NCI-H526 treated with DMSO at 0.1 percent for 48 hours (cell line): ENCODE results near the gene CWH43.
"Not testable (repeated sequence)": the region's sequence is repeated elsewhere in the genome, so short reads cannot be mapped to it uniquely, and the experiment has no call there.

ENCODE experiments used
- DNase-seq: peaks from one replicate; lab custom pipeline; 2025; lab: John Stamatoyannopoulos, UW

Gene CWH43

DNA sequence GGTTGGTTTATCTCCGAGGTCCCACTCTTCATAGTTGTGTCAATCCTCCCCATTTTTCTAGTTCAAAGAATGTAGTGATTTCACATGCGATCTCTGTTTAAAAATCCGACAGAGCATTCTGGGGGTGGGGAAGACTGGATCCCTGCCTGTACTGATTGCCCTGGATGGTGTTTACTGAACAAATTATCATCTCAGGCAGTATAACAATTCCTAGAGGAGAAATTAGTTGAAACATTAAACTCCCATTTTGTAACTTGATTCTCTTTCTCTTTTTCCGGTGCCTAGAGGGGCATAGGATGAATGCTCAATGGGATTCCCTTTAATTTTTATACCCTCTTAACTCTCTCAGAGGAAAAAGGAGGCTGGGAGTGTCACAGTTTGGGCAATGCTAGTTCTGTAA lies 10.0 kb upstream of the CWH43 start:
- DNase-seq, result no peak

DNA sequence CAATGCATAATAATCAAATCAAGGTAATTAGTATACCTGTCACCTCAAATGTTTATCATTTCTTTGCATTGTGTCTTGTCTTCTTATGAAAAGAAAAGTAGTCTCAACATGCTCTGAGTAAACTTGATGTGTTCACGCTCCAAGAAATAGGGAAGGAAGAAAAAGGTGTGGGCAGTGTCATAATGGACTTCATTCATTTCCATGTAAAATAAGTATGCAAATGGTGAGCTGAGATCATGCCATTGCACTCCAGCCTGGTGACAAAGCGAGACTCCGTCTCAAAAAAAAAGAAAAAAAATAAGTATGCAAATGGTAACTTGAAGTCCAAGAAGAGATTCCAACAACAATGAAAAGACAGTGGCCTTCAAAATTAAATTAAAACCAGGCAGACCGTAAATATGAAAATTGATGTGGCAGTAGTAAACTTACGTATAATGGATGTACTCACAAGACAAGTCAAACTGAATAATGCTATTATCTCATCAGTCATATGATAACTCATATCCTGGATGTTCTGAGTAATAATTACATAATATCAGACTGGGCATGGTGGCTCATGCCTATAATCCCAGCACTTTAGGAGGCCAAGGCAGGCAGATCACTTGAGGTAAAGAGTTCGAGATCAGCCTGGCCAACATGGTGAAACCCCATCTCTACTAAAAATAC lies 6.0 kb upstream of the CWH43 start:
- DNase-seq, result peak; percentile 73

GRCh38 chr4:48984005-48984404 lies 2.1 kb upstream of the CWH43 start:
- DNase-seq, result not testable (repeated sequence)

- DNase-seq, result no peak
Observed at GRCh38 chr4:48985602-48985975, 486 bp upstream of the CWH43 start.

GRCh38 chr4:48986654-48987164 lies 634 bp downstream of the CWH43 start:
- no peak for DNase-seq

DNA sequence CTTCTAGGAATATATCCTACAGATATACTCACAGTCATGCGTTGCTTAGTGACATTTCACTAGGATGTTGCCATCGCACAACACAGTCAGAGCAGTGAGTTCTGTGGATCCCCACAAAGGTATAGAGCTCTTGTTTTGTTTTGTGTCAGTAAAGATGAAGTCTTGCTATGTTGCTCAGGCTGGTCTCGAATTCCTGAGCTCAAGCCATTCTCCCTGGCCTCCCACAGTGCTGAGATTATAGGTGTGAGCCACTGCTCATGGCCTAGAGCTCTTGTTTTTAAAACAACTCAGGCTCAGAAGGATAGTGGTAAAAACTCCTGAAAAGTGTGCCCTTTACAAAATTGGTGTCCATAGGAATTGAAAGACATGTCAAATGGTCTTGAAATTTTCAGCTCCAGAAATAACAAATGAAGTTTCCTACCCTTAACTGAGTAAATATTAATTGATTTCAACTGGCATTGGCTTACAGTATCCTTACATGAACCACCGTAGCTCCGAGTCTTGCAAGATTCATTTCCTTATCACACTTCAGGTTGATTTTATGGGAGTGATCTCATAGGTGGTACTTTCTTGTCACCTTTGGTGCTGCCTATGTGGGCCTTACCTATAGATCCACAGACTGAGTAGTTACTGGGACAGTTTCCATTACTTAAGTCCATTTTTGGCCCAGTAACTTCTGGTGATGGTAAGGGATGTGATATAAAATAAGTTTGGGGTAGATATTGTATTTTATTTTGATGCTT lies 3.6 kb downstream of the CWH43 start:
- DNase-seq, result no peak

DNA sequence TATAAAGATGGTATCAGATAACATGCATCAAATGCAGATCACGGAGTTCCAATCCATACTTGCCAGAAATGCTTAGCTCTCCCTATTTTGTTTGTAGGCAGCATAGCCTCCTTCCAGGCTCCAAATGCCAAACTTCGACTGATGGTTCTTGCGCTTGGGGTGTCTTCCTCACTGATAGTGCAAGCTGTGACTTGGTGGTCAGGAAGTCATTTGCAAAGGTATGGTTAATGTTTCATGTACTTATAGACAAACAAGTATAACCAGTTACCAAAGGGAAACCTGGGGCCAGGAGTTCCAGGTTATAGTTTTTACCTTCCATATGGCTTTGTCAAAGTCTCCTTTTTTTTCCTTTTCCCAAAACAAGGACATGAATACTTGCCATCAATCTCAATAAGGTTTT lies 5.3 kb downstream of the CWH43 start:
- DNase-seq, result no peak

DNA sequence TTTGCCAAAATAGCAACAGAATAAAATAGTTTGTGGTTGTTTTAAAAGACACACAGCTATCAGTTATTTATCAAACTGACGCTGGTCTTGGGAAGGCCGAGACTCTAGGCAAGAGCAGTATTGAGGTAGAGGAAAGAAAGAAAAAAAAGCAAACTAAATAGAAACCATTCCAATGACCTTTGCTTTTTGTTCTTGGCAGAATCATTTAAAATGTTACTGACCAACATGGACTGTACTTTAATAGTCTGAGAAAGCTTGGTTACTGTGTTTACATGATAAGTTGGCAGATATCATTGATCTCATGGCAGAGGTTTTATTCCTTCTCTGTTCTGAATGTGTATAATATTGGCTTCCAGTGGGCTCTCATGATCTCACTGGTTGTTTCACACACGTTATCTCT lies 11.9 kb downstream of the CWH43 start:
- DNase-seq, result no peak

GRCh38 chr4:48998440-48998839 lies 12.4 kb downstream of the CWH43 start:
- no peak for DNase-seq

DNA sequence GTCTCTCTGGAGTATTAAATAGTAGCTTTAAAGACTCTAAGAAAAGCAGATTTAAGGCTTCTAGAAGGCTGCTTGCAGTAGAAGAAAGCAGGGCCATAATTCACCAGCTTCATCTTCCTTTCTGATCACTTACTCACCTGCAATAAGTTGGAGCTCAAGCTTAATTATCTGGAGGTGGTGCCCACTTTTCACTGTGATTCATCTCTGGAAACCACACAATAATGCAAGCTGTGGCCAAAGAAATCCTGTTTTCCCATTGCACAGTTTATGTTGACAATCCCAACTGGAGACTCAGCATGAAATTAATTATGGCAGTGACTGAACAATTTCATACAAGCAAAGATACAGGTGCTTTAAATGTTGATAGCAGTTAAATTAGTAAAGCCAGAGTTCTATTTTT lies 14.7 kb downstream of the CWH43 start:
- no peak for DNase-seq

DNA sequence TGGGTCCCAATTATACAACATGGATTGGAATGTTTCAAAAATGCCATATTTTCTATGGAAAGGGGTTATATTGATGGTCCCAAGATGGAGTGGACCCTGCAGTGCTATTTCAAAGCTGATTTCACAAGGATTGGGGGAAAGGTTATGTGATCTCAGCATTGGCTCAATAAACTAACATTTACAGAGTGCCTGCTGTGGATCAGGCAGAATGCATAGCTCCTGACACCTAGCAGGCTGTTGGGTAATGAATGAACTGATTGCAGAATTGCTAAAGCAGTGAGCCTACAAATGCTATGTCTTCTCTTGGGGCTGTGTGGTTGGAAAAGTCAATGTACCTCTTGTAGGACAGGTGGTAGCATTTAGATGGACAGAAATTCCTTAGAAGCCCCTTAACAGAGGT lies 16.9 kb downstream of the CWH43 start:
- no peak for DNase-seq

DNA sequence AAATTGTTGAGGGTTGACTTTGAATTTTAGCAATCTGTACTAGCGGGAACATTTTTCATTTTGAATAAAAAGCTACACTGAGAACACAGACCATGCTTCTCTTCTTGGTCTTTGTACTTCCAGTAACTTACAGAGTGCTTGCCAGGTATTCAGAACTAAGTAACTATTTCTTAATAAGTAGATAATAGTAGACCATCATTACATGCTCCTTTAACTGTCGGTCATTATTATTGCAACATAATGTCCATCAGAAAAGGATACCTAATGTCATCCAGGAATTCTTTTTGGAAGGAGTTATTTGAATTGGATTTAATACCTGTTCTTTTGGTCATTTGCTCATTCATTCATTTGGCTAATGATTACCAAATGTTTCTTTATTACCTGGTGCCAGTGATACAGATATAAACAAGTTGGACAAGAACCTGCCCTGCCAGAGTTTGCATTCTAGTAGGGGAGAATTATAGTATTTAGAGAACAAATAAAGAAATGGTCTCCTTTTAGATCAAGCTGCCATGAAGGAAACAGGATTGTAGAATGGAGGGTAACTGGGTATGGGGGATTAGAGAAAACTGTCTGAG lies 32.7 kb downstream of the CWH43 start:
- no peak for DNase-seq

GRCh38 chr4:49032440-49033161 lies 46.5 kb downstream of the CWH43 start:
- peak; percentile 8 for DNase-seq

GRCh38 chr4:49036528-49036927 lies 50.5 kb downstream of the CWH43 start:
- DNase-seq, result no peak

DNA sequence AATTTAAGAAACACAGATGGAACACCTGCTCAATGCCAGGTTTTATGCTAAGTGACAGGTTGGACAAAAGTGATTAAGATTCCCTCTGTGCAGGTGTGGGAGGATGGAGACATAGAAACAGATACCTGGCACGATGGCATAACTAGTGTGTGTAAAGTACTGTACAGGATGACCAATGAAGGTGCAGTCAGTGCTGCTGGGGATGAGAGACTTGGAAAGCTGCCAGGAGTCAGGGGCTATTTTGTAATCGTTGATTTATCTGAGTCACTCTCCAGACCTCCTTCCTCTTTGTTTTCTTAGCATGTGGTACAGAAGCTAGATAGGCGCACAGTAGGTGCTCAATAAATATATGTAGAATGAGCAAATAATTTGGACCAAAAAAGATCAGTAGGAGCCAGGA lies 58.2 kb downstream of the CWH43 start:
- DNase-seq, result no peak

DNA sequence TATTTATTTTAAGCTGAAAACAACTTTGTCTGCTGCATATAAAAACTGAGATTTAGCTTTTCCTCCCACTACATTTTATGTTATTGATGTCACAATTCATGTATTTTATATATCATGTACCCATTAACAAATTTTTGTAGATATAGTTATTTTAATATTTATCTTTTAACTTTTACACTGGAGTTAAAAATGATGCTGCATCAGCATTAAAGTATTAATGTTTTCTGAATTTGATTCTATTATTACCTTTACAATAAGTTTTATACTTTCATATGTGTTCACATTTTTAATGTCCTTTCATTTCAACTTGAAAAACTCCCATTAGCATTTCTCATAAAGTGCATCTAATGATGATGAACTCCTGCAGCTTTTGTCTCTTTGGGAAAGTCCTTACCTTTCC lies 72.2 kb downstream of the CWH43 start:
- DNase-seq, result no peak

DNA sequence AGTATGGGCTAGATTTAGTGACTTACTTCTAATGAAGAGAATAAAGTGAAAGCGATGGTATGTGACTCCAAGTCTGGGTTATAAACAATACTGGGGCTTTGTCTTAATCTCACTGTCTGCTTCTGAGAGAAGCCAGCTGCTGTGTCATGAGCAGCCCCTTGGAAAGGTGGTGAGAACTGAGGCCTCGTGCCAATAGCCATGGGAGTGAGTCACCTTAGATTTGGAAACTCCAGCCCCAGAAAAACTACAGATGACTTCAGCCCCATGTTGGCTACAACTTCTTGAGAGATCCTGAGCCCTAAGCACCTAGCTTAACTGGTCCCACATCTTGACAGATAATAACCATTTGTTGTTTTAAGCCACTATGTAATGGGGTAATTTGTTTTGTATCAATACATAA lies 77.6 kb downstream of the CWH43 start:
- DNase-seq, result no peak

DNA sequence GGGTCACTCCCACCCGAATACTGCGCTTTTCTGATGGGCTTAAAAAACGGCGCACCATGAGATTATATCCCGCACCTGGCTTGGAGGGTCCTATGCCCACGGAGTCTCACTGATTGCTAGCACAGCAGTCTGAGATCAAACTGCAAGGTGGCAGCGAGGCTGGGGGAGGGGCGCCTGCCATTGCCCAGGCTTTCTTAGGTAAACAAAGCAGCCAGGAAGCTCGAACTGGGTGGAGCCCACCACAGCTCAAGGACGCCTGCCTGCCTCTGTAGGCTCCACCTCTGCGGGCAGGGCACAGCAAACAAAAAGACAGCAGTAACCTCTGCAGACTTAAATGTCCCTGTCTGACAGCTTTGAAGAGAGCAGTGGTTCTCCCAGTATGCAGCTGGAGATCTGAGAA lies 86.1 kb downstream of the CWH43 start:
- not testable (repeated sequence) for DNase-seq

GRCh38 chr4:49091883-49092282 lies 105.8 kb downstream of the CWH43 start:
- not testable (repeated sequence) for DNase-seq

GRCh38 chr4:49092608-49093135 lies 106.6 kb downstream of the CWH43 start:
- not testable (repeated sequence) for DNase-seq

DNA sequence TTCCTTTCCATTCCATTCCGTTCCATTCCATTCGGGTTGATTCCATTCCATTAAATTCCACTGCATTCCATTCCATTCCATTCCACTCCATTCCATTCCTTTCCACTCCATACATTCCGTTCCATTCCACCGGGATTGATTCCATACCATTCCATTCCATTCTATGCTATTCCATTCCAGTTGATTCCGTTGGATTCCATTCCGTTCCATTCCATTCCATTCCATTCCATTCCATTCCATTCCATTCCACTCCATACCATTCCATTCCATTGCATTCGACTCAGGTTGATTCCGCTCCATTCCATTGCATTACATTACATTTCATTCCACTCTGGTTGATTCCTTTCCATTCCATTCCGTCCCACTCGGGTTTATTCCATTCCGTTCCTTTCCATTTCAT lies 110.1 kb downstream of the CWH43 start:
- not testable (repeated sequence) for DNase-seq

DNA sequence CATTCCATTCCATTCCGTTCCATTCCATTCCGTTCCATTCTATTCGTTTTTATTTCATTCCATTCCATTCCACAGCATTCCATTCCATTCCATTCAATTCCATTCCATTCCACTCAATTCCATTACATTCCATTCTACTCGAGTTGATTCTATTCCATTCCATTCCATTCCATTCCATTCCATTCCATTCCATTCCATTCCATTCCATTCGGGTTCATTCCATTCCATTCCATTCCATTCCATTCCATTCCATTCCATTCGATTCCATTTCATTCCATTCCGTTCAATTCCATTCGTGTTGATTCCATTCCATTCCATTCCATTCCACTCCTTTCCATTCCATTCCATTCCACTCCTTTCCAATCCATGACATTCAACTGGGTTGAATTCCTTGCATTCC lies 110.6 kb downstream of the CWH43 start:
- not testable (repeated sequence) for DNase-seq
